ENCODE measurements around the gene KIFBP. TPM values are rescaled to one million over a fixed set of nuclear protein-coding genes. Genes with fewer than 3 reads are reported as not detected.

Gene KIFBP
- total and polyA plus RNA-seq, 9 of the 15 experiments (the other 6 are each of a cell fraction or from before 2014, with no cell fraction given): 5.6 to 23.2 (median 14.8) TPM

GRCh38 chr10:68955832-68956532, 32.6 kb upstream of the KIFBP start, which contains the start of gene DDX21 (continued):
- TF ChIP-seq CLOCK (CRISPR knock-in tag; IDR thresholded peaks at IDR 0.05; ENCODE audit: borderline replicate concordance) (no peak), KLF1 (tag; IDR thresholded peaks at IDR 0.05) (peak; percentile 60; the same call in 1 of the 2 replicates), ZNF316 (IDR thresholded peaks at IDR 0.05) (no peak), EP300 (IDR thresholded peaks at IDR 0.05; ENCODE audit: low read length) (no peak), SRSF7 (optimal IDR thresholded peaks at IDR 0.05; ENCODE audit: low read depth, low read length) (no peak), MAFG (tag; conservative IDR thresholded peaks at IDR 0.05) (no peak), GATAD2A (IDR thresholded peaks at IDR 0.05) (no peak), CREB3L1 (IDR thresholded peaks at IDR 0.05; ENCODE audit: borderline replicate concordance, low read depth) (peak; percentile 77), ZBTB7A (IDR thresholded peaks at IDR 0.05; ENCODE audit: borderline replicate concordance, control insufficient read depth, low read depth, low read length) (0 out of 2 replicates have a peak, but pooled peaks have one; percentile 56), THAP7 (CRISPR knock-in tag; IDR thresholded peaks at IDR 0.05) (0 out of 2 replicates have a peak, but pooled peaks have one; percentile 79), ZNF655 (CRISPR knock-in tag; IDR thresholded peaks at IDR 0.05) (no peak), THAP12 (CRISPR knock-in tag; IDR thresholded peaks at IDR 0.05) (no peak)
- TF ChIP-seq, protein P1, sequence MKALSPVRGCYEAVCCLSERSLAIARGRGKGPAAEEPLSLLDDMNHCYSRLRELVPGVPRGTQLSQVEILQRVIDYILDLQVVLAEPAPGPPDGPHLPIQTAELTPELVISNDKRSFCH (CRISPR knock-in tag; IDR thresholded peaks at IDR 0.05): no peak
- TF ChIP-seq, protein P1 (tag; IDR thresholded peaks at IDR 0.05): 0 out of 2 replicates have a peak, but pooled peaks have one; percentile 36
- TF ChIP-seq, protein P2, sequence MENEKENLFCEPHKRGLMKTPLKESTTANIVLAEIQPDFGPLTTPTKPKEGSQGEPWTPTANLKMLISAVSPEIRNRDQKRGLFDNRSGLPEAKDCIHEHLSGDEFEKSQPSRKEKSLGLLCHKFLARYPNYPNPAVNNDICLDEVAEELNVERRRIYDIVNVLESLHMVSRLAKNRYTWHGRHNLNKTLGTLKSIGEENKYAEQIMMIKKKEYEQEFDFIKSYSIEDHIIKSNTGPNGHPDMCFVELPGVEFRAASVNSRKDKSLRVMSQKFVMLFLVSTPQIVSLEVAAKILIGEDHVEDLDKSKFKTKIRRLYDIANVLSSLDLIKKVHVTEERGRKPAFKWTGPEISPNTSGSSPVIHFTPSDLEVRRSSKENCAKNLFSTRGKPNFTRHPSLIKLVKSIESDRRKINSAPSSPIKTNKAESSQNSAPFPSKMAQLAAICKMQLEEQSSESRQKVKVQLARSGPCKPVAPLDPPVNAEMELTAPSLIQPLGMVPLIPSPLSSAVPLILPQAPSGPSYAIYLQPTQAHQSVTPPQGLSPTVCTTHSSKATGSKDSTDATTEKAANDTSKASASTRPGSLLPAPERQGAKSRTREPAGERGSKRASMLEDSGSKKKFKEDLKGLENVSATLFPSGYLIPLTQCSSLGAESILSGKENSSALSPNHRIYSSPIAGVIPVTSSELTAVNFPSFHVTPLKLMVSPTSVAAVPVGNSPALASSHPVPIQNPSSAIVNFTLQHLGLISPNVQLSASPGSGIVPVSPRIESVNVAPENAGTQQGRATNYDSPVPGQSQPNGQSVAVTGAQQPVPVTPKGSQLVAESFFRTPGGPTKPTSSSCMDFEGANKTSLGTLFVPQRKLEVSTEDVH (IDR thresholded peaks at IDR 0.05; ENCODE audit: low read depth, partially characterized antibody): peak; percentile 99

Measured in K562 (cell line).